Muscle layer of duodenum (tissue), 2 donors: ENCODE results near the gene CFL1.

Experiments
- H3K27ac ChIP-seq: one replicate; pipeline ENCODE4 v1.7.0; 2013; ENCODE audit warnings: mild to moderate bottlenecking, low read length
- H3K27me3 ChIP-seq: one replicate; pipeline ENCODE4 v1.7.0; 2013; ENCODE audit warnings: low read depth, mild to moderate bottlenecking, control low read depth, low read length
- H3K36me3 ChIP-seq, 2 donors: one replicate each; pipeline ENCODE4 v1.7.0; 2013; ENCODE audit warnings: low read length in 2 of 2, control low read depth in 1 of 2, mild to moderate bottlenecking in 1 of 2; ENCODE audit not compliant: insufficient read depth in 2 of 2, control insufficient read depth in 1 of 2
- H3K4me1 ChIP-seq, 2 donors: one replicate each; pipeline ENCODE4 v1.7.0; 2013; ENCODE audit warnings: low read length in 2 of 2, mild to moderate bottlenecking in 2 of 2, control low read depth in 1 of 2, moderate library complexity in 1 of 2; ENCODE audit not compliant: insufficient read depth in 2 of 2, control insufficient read depth in 1 of 2
- H3K4me3 ChIP-seq, 2 donors: one replicate each; pipeline ENCODE4 v1.7.0; 2013; ENCODE audit warnings: low read length in 2 of 2, low read depth in 1 of 2, mild to moderate bottlenecking in 1 of 2
- H3K9me3 ChIP-seq, 2 donors: one replicate each; pipeline ENCODE4 v1.7.0; 2013; ENCODE audit warnings: low read length in 2 of 2, control low read depth in 1 of 2, mild to moderate bottlenecking in 1 of 2; ENCODE audit not compliant: control insufficient read depth in 1 of 2
- donor health status: healthy.

The CFL1 gene

DNA sequence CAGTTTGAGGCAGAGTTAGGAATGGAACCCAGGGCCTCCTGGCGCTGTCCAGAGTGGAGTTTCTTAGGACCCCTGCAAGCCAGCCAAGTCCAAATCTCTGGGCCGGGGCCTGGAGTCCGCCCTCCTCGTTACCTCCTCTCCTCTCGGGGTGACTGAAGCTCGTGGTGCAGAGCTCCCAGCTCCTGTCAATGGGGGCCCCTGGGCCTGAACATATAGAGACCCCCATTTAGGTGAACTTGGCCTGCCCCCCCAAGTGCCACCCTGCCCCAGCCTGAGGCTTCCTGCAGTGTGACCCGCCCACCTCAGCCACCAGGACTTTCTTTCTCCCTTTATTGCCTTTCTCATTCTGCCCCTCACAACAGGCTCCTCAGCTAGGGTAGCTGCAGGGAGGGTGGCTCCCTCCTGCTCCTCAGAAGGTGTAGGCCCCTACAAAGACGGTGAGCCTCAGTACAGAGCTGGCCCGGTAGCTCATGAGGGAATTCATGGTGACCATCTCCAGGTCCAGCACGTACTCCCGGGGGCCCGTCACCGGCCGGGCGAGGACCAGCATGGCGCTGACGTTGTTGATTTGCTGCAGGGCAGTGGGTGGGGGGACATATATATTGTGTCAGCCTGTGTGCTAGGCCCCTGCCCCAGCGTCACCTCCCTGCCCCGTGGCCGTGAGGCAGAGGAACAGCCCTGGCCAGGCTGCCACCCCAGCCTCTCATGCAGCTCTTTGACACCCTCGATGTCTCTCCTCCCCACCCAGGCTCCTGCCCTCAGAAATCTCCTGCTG lies 8.7 kb upstream of the CFL1 start:
- Histone ChIP-seq H3K27me3 (no peaks in the 10 kb centered on the region), H3K4me3 (no peak overlapping the region), H3K9me3 (no peaks in the 10 kb centered on the region), H3K36me3 (peaks cover 29 to 78% of the 10 kb centered on the region in 2 donors), H3K4me1 (peaks cover 10 to 37% of the 10 kb centered on the region in 2 donors), H3K27ac (no peak overlapping the region)

GRCh38 chr11:65865550-65866172 lies 7.7 kb upstream of the CFL1 start:
- Histone ChIP-seq H3K27ac (no peak overlapping the region), H3K27me3 (no peaks in the 10 kb centered on the region), H3K9me3 (no peaks in the 10 kb centered on the region), H3K36me3 (peaks cover 29 to 82% of the 10 kb centered on the region in 2 donors), H3K4me3 (no peak overlapping the region), H3K4me1 (peaks cover 1 to 34% of the 10 kb centered on the region in 2 donors)

DNA sequence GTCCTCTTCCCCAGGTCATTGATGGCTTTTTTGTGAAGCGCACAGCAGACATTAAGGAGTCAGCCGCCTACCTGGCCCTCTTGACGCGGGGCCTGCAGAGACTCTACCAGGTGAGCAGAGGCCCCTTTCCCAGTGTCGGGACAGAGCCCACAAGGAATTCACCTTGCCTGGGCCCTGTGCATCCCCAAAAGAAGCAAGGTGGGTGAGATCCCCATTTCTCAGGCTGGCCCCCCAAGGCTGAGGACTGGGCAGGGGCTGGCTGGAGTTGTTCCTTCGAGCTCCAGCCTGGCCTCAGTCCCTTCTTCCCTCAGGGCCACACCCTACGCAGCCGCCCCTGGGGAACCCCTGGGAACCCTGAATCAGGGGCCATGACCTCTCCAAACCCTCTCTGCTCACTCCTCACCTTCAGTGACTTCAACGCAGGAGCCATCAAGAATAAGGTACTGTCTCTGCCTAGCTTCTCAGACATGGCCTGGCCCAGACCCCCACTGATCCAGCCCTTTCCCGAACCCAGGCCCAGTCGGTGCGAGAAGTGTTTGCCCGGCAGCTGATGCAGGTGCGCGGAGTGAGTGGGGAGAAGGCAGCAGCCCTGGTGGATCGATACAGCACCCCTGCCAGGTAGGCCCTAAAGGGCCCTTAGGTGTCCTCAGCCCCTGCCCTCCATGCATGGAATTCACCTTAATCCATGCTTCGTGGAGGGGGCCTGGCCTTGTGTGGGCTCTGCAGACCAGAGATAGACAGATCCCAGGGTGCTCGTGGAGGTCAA lies 6.9 kb upstream of the CFL1 start:
- H3K4me1 ChIP-seq = peaks cover 0 to 30% of the 10 kb centered on the region in 2 donors
- H3K27me3 ChIP-seq = no peaks in the 10 kb centered on the region
- no peak overlapping the region for H3K27ac ChIP-seq
- no peaks in the 10 kb centered on the region for H3K9me3 ChIP-seq
- no peak overlapping the region for H3K4me3 ChIP-seq
- peaks cover 29 to 84% of the 10 kb centered on the region in 2 donors for H3K36me3 ChIP-seq

DNA sequence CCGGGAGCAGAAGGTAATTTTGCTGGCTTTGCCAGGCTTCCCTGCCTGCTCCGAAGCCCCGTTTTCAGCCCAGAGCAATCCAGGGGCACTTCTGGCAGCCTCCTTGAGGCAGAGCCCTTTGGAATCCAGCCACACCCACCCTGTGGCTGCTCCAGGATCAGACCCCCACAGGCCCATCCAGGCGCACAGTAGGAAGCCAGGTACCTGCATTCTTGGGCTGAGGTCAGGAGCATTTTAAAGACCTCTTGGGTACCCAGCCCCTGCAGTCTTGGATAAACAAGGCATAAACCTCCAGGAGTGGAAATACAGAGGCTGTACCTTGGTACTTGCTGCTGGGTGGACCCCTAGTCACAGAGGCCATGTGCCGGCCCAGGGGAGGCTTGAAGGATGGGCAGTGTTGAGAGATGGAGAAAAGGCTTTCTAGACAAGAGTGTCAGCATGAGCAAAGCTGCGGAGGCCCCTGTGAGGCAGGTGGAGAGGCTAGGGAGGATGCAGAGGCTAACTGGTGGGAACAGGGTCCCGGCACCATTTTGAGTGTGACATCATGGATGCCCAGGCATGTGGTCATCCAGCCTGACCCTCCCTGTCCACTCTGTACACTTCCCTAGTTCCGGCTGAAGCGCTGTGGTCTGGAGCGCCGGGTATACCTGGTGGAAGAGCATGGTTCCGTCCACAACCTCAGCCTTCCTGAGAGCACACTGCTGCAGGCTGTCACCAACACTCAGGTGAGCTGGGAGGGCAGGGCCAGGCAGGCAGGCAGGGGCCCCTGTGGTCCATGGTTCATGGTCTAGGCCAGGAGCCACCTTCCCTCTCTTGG lies 6.1 kb upstream of the CFL1 start:
- Histone ChIP-seq H3K4me3 (no peak overlapping the region), H3K36me3 (peaks cover 26 to 76% of the 10 kb centered on the region in 2 donors), H3K4me1 (peaks cover 0 to 30% of the 10 kb centered on the region in 2 donors), H3K27me3 (no peaks in the 10 kb centered on the region), H3K9me3 (no peaks in the 10 kb centered on the region), H3K27ac (no peak overlapping the region)

GRCh38 chr11:65862941-65863888 lies 5.2 kb upstream of the CFL1 start:
- no peaks in the 10 kb centered on the region for H3K9me3 ChIP-seq
- no peak overlapping the region for H3K4me3 ChIP-seq
- no peak overlapping the region for H3K27ac ChIP-seq
- H3K4me1 ChIP-seq = peaks cover 0 to 30% of the 10 kb centered on the region in 2 donors
- H3K27me3 ChIP-seq = no peaks in the 10 kb centered on the region
- H3K36me3 ChIP-seq = peaks cover 22 to 67% of the 10 kb centered on the region in 2 donors

GRCh38 chr11:65862191-65862735 lies 4.3 kb upstream of the CFL1 start:
- peaks cover 19 to 65% of the 10 kb centered on the region in 2 donors for H3K36me3 ChIP-seq
- no peaks in the 10 kb centered on the region for H3K27me3 ChIP-seq
- peak overlapping the region in 1 of 2 donors; percentile 97 for H3K4me3 ChIP-seq
- peaks cover 0 to 24% of the 10 kb centered on the region in 2 donors for H3K4me1 ChIP-seq
- no peaks in the 10 kb centered on the region for H3K9me3 ChIP-seq
- no peak overlapping the region for H3K27ac ChIP-seq

- peak overlapping the region; percentile 87 to 97 for H3K4me3 ChIP-seq
- no peaks in the 10 kb centered on the region for H3K9me3 ChIP-seq
- peak overlapping the region; percentile 96 for H3K27ac ChIP-seq
- H3K36me3 ChIP-seq = peaks cover 19 to 63% of the 10 kb centered on the region in 2 donors
- no peaks in the 10 kb centered on the region for H3K27me3 ChIP-seq
- peaks cover 0 to 25% of the 10 kb centered on the region in 2 donors for H3K4me1 ChIP-seq
These were observed 3.7 kb upstream of the CFL1 start for GRCh38 chr11:65861533-65862183.

- no peaks in the 10 kb centered on the region for H3K9me3 ChIP-seq
- no peaks in the 10 kb centered on the region for H3K27me3 ChIP-seq
- H3K4me3 ChIP-seq = peak overlapping the region; percentile 87 to 97
- H3K27ac ChIP-seq = peak overlapping the region; percentile 96
- H3K36me3 ChIP-seq = peaks cover 19 to 59% of the 10 kb centered on the region in 2 donors
- H3K4me1 ChIP-seq = peaks cover 0 to 30% of the 10 kb centered on the region in 2 donors
These were observed 3.2 kb upstream of the CFL1 start for GRCh38 chr11:65861165-65861505.

GRCh38 chr11:65860278-65861164 lies 2.5 kb upstream of the CFL1 start, which contains the start of gene MUS81:
TSS of gene MUS81 (plus strand) at chr11:65860433. CDS start at chr11:65860754, 321 bp downstream.
- Histone ChIP-seq H3K27ac (peak within 1 kb of the TSS; percentile 96), H3K27me3 (no peaks in the 10 kb centered on the region), H3K36me3 (peaks cover 19 to 59% of the 10 kb centered on the region in 2 donors), H3K9me3 (no peaks in the 10 kb centered on the region), H3K4me1 (peaks cover 0 to 36% of the 10 kb centered on the region in 2 donors), H3K4me3 (peak within 1 kb of the TSS; percentile 87 to 97)
